ENCODE measurements around the gene MRPS15. TPM values are rescaled to one million over a fixed set of nuclear protein-coding genes. Genes with fewer than 3 reads are reported as not detected.

The MRPS15 gene
- total and polyA plus RNA-seq, 2 donors (not counting 3 experiments of a cell fraction or from before 2014, with no cell fraction given): 47.1 to 105 TPM

DNA sequence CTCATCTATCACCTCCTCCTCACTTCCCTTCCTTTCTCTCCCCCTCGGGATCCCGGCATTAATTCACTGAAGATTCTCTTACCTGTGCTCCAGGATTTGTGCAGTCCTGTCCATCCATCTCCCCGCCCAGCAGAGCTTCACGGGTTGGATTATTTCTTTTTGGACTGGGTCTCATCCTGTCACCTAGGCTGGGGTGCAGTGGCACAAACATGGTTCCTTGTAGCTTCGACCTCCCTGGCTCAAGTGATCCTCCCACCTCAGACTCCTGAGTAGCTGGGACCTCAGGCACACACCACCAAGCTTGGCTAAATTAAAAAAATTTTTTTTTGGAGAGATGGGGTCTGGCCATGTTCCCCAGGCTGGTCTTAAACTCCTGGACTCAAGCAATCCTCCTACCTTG is 30.8 kb upstream of the MRPS15 start:
- no peak for FAIRE-seq
- intact Hi-C loops (cut with micrococcal nuclease): no loop called here
- POLR2A ChIA-PET: no interaction called here

More for the DNA sequence above, 30.8 kb upstream of the MRPS15 start:
- H3K27ac ChIP-seq (ENCODE audit: insufficient read depth, low read depth, low read length): no peak overlapping the region
- CTCF ChIA-PET: interaction anchor here (1.3 kb wide), 1 partner anchor 21 kb away, joined by 3 read pairs; no protein-coding TSS in a partner anchor
- H3K9ac ChIP-seq (replicated peaks; ENCODE audit: extremely low read depth, insufficient read depth, low read length): no peak overlapping the region
- no peaks in the 10 kb centered on the region for H3K9me3 ChIP-seq (replicated peaks; ENCODE audit: control insufficient read depth, insufficient read depth, low read length)
- no peaks in the 10 kb centered on the region for H4K20me1 ChIP-seq (replicated peaks; ENCODE audit: control insufficient read depth, extremely low read depth, insufficient read depth, low read length)
- H3K79me2 ChIP-seq (ENCODE audit: control insufficient read depth, insufficient read depth, low read length): no peaks in the 10 kb centered on the region
- H3K36me3 ChIP-seq (ENCODE audit: control insufficient read depth in 2 of 2, extremely low read depth in 1 of 2, insufficient read depth in 2 of 2, low read length in 2 of 2): no peaks in the 10 kb centered on the region
- TF ChIP-seq CTCF (IDR thresholded peaks at IDR 0.05; ENCODE audit: extremely low read depth in 1 of 2, insufficient read depth in 1 of 2, low read depth in 1 of 2, low read length in 2 of 2) (no peak), POLR2A (IDR thresholded peaks at IDR 0.05; ENCODE audit: low read depth, low read length) (no peak), FOS (IDR thresholded peaks at IDR 0.05; ENCODE audit: borderline replicate concordance, insufficient read depth, low read length) (no peak), MYC (IDR thresholded peaks at IDR 0.05; ENCODE audit: low read depth, low read length) (no peak), JUN (IDR thresholded peaks at IDR 0.05; ENCODE audit: borderline replicate concordance, insufficient read depth, insufficient read length, low read depth) (no peak), POLR2AphosphoS5 (IDR thresholded peaks at IDR 0.05; ENCODE audit: insufficient read depth, low read depth, low read length) (no peak), GATA2 (IDR thresholded peaks at IDR 0.05; ENCODE audit: insufficient read depth, insufficient read length, low read depth, low read length) (no peak), EZH2 (IDR thresholded peaks at IDR 0.05; ENCODE audit: borderline replicate concordance, low read depth, low read length, severe bottlenecking) (no peak)
- TF ChIP-seq, protein P1, sequence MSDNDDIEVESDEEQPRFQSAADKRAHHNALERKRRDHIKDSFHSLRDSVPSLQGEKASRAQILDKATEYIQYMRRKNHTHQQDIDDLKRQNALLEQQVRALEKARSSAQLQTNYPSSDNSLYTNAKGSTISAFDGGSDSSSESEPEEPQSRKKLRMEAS (IDR thresholded peaks at IDR 0.05; ENCODE audit: insufficient read depth, insufficient read length): no peak
- H3K4me1 ChIP-seq (ENCODE audit: control insufficient read depth, extremely low read depth, insufficient read depth, low read length): no peaks in the 10 kb centered on the region
- no peak overlapping the region for H2AFZ ChIP-seq (ENCODE audit: low read depth, low read length)
- H3K27me3 ChIP-seq (ENCODE audit: control insufficient read depth in 2 of 2, insufficient read depth in 2 of 2, low read length in 2 of 2): peaks cover 2% of the 10 kb centered on the region in 2 experiments
- no peaks in the 10 kb centered on the region for H3K9me1 ChIP-seq (replicated peaks; ENCODE audit: control insufficient read depth, extremely low read depth, insufficient read depth, low read length)
- no TSS peak for BruUV-seq (replicated peaks)
- dilution Hi-C loops (cut with MboI; ENCODE audit: extremely low pct_ligation_motif_present, low sequenced_read_pairs): no loop called here
- H3K4me3 ChIP-seq (replicated peaks in 1 of 3; ENCODE audit: insufficient read depth in 1 of 3, low read depth in 1 of 3, low read length in 3 of 3): no peak overlapping the region
- no peak for DNase-seq (ENCODE audit: low read depth, low spot score)
- H3K4me2 ChIP-seq (ENCODE audit: insufficient read depth, low read length): no peak overlapping the region

Data from endothelial cell of umbilical vein (primary cell).